H54 (cell line): Measurements from ENCODE around the gene CACNA1A.

Experiments
- DNase-seq: peaks from one replicate; pipeline ENCODE4 v3.0.0; 2011; ENCODE audit warnings: low spot score, mixed read lengths; ENCODE audit not compliant: insufficient read length
- FAIRE-seq: peaks from 3 replicates; lab custom pipeline; 2011; peaks lifted over from hg19 to GRCh38; lab: Jason Lieb, UNC
- POLR2A ChIP-seq: IDR thresholded peaks from 2 replicates; pipeline ENCODE4 v1.6.1; 2011; ENCODE audit warnings: low read depth, mild to moderate bottlenecking, low read length

The CACNA1A gene

DNA sequence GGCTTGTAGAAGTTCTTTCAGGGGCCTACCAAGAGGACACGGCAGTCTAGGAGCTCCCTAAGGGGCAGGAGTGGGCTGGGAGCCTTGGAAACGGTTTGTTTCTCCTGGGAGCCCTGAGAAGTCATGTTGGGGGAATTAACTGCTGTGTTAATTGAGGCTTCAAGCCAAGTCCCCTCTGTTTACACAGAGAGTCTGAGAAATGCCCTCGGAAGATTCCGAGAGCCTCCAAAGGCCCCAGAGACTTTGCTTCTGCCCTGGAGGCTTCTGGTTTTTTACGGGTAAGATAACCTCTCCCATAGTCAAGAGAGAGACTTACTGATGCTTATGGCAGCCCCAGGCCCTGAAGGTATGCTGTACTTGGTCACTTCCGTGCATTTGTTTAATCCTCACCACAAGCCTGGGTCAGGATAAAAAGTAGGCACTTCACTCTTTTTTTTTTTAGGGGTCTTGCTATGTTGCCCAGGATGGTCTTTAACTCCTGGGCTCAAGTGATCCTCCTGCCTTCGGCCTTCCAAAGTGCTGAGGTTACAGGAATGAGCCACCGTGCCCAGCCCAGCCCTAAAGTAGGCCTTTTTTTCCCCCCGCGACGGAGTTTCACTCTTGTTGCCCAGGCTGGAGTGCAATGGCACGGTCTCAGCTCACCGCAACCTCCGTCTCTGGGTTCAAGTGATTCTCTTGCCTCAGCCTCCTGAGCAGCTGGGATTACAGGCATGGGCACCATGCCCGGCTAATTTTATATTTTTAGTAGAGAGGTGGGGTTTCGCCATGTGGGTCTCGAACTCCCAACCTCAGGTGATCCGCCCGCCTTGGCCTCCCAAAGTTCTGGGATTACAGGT is 340.9 kb downstream of the CACNA1A start:
- DNase-seq (no peak), FAIRE-seq (no peak)

DNA sequence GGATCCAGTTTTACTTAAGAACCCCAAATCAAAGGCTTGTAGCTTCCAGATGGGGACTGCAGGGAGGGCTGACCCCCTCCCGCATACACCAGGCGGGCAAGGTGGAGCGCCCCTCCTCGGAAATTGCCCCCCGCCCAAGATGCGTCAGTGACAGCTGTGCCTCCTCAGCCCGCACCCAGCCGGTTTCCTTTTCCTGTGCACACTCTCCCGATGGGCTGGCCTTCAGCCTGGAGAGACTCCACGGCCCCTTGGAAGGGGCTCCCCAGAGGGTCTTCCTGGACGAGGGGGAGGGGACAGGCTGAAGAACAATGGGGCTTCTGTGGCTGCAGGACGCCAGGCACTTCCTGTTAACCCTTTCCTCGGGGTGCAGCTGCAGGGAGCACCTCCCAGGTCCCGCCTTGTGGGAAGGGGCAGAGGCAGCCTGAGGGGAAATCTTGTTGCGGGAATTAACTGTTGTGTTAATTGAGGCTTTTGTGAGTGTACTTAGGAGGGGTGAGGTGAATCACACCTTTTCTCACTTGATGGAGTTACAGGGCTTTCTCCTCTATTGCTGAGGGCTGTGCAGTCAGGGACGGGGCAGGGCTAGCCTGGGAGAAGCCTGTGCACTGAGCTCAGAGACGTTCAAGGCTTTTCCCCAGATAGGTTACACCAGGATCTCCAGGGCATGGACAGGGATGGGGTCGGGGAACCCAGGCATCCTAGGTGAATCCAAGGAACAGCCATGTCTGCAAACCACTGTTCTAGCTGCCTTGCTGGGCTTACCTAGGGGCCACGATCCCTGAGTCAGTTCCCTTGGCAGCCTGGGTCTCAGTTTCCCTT is 341.7 kb downstream of the CACNA1A start:
- DNase-seq, result no peak
- peak; percentile 23; the same call in 1 of the 2 replicates for TF ChIP-seq POLR2A
- no peak for FAIRE-seq

More for the DNA sequence above, 340.9 kb downstream of the CACNA1A start:
- no peak for TF ChIP-seq POLR2A

DNA sequence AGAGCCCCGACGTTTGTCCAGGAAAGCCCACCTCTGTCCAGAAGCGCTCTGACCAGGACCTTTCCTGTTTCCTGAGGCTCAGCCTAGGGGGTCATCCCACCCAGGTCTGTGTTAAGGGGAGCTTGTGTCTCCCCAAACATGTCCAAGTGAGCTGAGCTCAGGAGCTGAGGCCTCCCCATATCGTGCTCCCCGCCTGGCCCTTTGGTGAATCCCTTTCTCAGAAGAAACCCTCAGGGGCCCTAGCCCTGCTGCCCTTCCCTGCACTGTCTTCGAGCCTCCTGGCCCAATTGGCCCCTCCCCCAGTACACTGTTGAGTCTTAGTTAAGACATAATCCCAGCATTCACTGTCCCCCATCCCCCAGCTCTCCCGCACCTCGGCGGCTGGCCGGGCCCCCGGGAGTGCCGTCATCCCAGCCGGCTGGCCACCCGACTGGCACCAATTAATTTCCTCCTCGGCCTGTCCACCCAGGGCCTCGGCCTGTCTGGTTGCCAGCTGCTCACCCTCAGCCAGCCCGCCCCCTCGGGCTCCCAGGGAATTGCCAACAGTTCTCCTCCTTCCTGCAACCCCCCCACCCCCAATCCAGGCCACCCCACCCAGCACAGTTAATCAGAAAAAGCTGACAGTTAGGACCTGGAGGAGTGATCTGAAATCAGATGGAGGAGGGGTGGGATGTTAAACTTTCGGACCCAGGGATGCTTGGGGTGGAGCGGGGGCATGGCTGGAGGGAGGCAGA is 342.5 kb downstream of the CACNA1A start:
- TF ChIP-seq POLR2A, result peak; percentile 67
- DNase-seq (peak; percentile 68), FAIRE-seq (no peak)

DNA sequence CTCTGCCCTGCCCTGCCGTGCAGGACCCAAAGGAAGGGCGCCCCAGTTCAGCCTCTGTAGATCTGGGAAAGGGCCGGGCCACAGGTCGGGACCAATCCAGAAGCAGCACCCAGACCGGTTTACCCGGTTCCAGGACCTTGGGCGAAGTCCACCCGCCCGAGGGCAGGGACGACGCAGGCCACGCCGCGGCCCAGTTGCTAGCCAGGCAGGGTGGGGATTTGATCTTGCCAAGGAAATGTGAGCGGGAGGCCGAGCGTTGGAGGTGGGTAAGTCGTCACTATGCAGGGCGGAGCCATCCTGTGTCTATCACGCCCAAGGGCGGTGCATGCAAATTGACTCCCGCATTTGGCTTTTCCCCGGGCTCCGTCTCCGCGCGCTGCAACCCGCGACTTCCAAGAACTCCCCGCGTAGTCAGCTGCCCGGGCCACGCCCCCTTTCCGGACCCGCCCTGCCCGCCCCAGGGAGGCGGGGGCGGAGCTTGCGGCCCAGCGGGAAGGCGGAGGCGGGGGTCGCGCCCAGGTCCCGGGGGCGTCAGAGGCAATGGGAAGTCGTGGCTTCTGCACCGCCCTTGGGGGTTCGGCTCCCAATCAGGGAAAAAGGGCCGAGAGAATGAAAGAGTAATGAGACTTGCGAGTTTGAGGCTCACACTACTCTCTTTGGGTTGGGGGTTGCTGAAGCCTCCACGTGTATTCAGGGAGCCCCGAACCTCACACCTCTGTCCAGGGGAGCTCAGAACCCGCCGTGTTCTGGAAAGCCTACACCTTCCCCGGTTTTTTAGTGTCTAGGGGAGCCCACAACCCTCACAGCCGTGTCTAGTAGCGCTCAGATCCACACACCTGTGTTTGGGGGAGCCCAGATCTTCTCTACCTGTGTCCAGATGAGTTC is 343.3 kb downstream of the CACNA1A start:
- FAIRE-seq (peak; percentile 41), DNase-seq (peak; percentile 67)
- TF ChIP-seq POLR2A, result peak; percentile 73

DNA sequence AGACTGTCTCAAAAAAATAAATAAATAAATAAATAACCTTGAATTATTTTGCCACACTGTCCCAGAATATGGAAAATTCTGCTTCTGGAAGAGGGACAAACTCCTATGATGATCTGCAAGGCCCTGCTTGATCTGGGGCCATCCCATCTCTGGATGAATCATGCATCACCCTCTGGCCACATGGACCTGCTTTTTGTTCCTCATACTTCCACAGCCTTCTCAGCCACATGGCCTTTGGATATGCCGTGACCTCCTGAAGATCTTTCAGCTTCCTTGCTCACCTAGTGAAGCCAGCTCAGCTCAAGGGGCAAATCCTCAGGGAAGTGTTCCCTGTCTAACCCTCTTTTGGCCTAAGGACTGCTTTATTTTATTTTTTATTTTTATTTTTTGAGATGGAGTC is 345.7 kb downstream of the CACNA1A start:
- FAIRE-seq (no peak), DNase-seq (no peak)
- no peak for TF ChIP-seq POLR2A

DNA sequence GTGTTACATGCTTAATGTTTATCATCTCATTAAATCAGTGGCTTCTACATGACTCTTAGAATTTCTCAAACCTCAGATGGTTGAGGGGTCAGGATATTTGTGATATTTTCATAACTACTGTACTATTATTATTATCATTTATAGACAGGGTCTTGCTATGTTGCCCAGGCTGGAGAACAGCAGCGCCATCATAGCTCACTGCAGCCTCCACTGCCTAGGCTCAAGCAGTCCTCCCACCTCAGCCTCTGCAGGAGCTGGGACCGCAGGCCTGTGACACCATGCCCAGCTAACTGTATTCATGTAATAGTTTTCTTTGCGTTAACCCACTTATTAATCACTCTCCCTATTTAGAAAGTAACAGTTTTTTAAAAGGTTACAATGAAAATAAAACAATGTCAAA is 346.6 kb downstream of the CACNA1A start:
- DNase-seq, result no peak
- TF ChIP-seq POLR2A, result no peak
- FAIRE-seq, result no peak
